Cardiac atrium fibroblast (primary cell): Measurements from ENCODE around the gene RIPPLY1. TPM values are rescaled to one million over a fixed set of nuclear protein-coding genes. Genes with fewer than 3 reads are reported as not detected.

ENCODE experiments used
- total RNA-seq: library from RNA; depleted of rRNA; stranded (reverse); fragments of >200 nt; gene quantifications from 2 replicates; pipeline ENCODE4 v1.2.3, GENCODE V29; 2015

The RIPPLY1 gene, protein sequence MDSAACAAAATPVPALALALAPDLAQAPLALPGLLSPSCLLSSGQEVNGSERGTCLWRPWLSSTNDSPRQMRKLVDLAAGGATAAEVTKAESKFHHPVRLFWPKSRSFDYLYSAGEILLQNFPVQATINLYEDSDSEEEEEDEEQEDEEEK
- total RNA-seq, result not detected in 2 replicates

DNA sequence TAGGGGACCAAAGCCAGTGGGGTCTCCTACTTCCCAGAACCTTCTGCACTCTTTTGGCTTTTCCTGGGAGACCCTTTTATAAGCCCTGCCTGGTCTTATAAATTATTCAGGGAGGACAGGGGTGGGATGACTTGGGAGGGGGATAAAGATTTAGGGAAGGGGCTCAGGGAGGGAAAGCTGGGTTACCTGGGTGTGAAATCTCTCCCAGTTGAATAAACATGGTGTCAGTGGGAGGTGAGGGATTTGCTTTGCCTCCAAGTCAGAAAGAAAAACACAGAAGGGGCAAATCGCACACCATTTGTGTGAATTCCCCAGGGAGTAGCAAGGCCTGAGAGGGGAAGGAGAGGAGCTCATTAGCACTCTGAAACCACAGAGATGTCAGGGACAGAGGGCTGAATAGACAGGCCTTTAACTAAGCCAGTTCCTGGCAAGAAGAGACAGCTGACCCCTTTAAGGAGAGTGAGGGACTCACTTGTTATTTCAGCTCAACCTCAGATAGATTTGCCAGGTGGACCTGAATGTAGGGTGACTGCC, at the start of gene RIPPLY1:
Gene RIPPLY1, minus strand, starts transcription at position 51 of the 534 bp plus-strand sequence. CDS start 54 bp downstream, outside the sequence.

DNA sequence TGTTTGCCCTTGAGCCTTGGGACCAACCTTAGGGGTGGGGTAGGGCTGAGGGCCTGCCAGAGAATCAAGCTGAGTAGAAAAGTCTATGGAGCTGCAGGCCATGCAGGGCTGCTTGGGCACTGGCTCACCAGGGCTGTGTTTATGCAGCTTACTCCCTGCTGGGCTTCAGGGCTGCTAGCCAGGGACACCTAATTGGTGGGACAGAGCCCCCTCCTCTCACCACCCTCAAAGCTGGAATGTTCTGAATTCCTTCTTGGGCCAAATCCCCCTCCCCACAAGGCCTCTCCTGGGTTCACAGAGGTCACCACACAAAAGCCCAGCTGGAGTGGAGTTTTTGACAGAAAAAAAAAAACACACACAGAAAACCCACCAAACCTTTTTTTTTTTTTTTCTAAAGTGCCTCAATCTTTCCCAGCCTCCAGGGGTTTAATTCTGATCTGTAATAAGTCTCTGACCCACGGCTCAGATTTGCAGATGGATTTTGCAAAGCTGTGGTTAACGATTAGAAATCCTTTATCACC, 16.9 kb upstream of the RIPPLY1 start, which contains the start of gene CLDN2:
Gene CLDN2, plus strand, starts transcription at position 471 of the 521 bp plus-strand sequence. CDS start 7,827 bp downstream, outside the sequence.

Other genes with a start within 250 kb of the RIPPLY1 start
- gene RNF128, start 176.6 kb downstream of the RIPPLY1 start, total RNA-seq, result not detected in 2 replicates
- gene TBC1D8B, start 100.7 kb downstream of the RIPPLY1 start, total RNA-seq, result 12.8 and 13.0 TPM in 2 replicates
- gene CLDN2, start 17.1 kb upstream of the RIPPLY1 start, total RNA-seq, result not detected in 2 replicates
- 13.0 and 15.6 TPM in 2 replicates for gene MORC4, start 96.9 kb upstream of the RIPPLY1 start, total RNA-seq
- gene RBM41, start 215.5 kb upstream of the RIPPLY1 start, total RNA-seq, result 7.5 and 11.2 TPM in 2 replicates